IMR-90 (cell line): Measurements from ENCODE around the gene RFTN1. TPM values are rescaled to one million over a fixed set of nuclear protein-coding genes. Genes with fewer than 3 reads are reported as not detected.

Source experiments
- ATAC-seq: fragments of 200-7000 bp; cut with Tn5 transposase; 2 replicates; pipeline ENCODE4 v1.9.1; 2020; ENCODE audit warnings: low read depth, mild to moderate bottlenecking, moderate library complexity
- BruUV-seq: library from RNA; stranded (reverse); fragments of 400-500 nt; replicated peaks from 2 replicates; lab custom pipeline; 2021; lab: Mats Ljungman, UMichigan
- CTCF ChIA-PET: fragments of 300-600 bp; formaldehyde crosslinking; extraction: SDS; loops from one replicate; lab custom pipeline; 2021; ENCODE audit warnings: antibody characterized with exemption; lab: Yijun Ruan, JAX
- POLR2A ChIA-PET: fragments of 300-600 bp; sonication (Branson Sonifier 250); formaldehyde crosslinking; loops from one replicate; lab custom pipeline; 2022; ENCODE audit warnings: antibody characterized with exemption; ENCODE audit not compliant: unreplicated experiment; lab: Charles Lee
- DNase-seq: peaks from one replicate; pipeline ENCODE4 v3.0.0; 2013
- H2AFZ ChIP-seq: replicated peaks from 2 replicates; pipeline ENCODE3; 2013; ENCODE audit warnings: low read length, mild to moderate bottlenecking; ENCODE audit not compliant: poor library complexity
- H2AK5ac ChIP-seq: 2 replicates; pipeline ENCODE4 v1.6.1; 2013; ENCODE audit warnings: low read depth, low read length, inconsistent platforms
- H2AK9ac ChIP-seq: replicated peaks from 2 replicates; pipeline ENCODE3; 2013; ENCODE audit warnings: mild to moderate bottlenecking, low read depth, low read length, moderate library complexity; ENCODE audit not compliant: poor library complexity
- H2BK120ac ChIP-seq: 2 replicates; pipeline ENCODE4 v1.6.1; 2013; ENCODE audit warnings: low read depth, low read length, inconsistent platforms
- H2BK15ac ChIP-seq: 3 replicates; pipeline ENCODE4 v1.6.1; 2013; ENCODE audit warnings: low read depth, low read length, inconsistent platforms
- H2BK20ac ChIP-seq: 2 replicates; pipeline ENCODE4 v1.6.1; 2013; ENCODE audit warnings: low read depth, mild to moderate bottlenecking, inconsistent platforms, low read length, moderate library complexity
- H2BK5ac ChIP-seq: 2 replicates; pipeline ENCODE4 v1.6.1; 2013; ENCODE audit warnings: mild to moderate bottlenecking, low read depth, low read length, inconsistent platforms; ENCODE audit not compliant: poor library complexity, severe bottlenecking
- H3K14ac ChIP-seq: replicated peaks from 2 replicates; pipeline ENCODE4 v1.6.1; 2013; ENCODE audit warnings: low read depth, low read length, inconsistent platforms
- H3K18ac ChIP-seq: 2 replicates; pipeline ENCODE4 v1.6.1; 2013; ENCODE audit warnings: low read depth, low read length, control low read depth
- H3K23ac ChIP-seq: 2 replicates; pipeline ENCODE4 v1.6.1; 2013; ENCODE audit warnings: low read depth, low read length, inconsistent platforms
- H3K27ac ChIP-seq: 2 replicates; pipeline ENCODE4 v1.5.1; 2013; ENCODE audit warnings: mild to moderate bottlenecking, control low read depth, low read length; ENCODE audit not compliant: insufficient read depth
- H3K27me3 ChIP-seq: 2 replicates; pipeline ENCODE4 v1.6.1; 2013; ENCODE audit warnings: low read length; ENCODE audit not compliant: control insufficient read depth, insufficient read depth
- H3K36me3 ChIP-seq: 2 replicates; pipeline ENCODE4 v1.6.1; 2013; ENCODE audit warnings: low read length, mixed read lengths; ENCODE audit not compliant: control insufficient read depth, insufficient read depth
- H3K4ac ChIP-seq: 2 replicates; pipeline ENCODE4 v1.6.1; 2013; ENCODE audit warnings: low read depth, low read length, inconsistent platforms
- H3K4me1 ChIP-seq: 2 replicates; pipeline ENCODE4 v1.6.1; 2013; ENCODE audit warnings: low read length, mixed read lengths; ENCODE audit not compliant: control insufficient read depth, insufficient read depth
- H3K4me2 ChIP-seq: 2 replicates; pipeline ENCODE4 v1.6.1; 2013; ENCODE audit warnings: low read depth, mild to moderate bottlenecking, control low read depth, low read length, moderate library complexity
- H3K4me3 ChIP-seq: 2 replicates; pipeline ENCODE4 v1.5.1; 2013; ENCODE audit warnings: low read depth, mild to moderate bottlenecking, control low read depth, low read length, moderate library complexity; ENCODE audit not compliant: insufficient read depth
- H3K56ac ChIP-seq: 2 replicates; pipeline ENCODE4 v1.6.1; 2013; ENCODE audit warnings: low read length, inconsistent platforms; ENCODE audit not compliant: insufficient read depth; ENCODE audit errors: extremely low read depth
- H3K79me1 ChIP-seq, 2 experiments: 2 replicates each; pipeline ENCODE4 v1.6.1; 2013; ENCODE audit warnings: low read length in 2 of 2, inconsistent platforms in 1 of 2, low read depth in 1 of 2
- H3K9ac ChIP-seq: 2 replicates; pipeline ENCODE4 v1.6.1; 2013; ENCODE audit warnings: low read depth, low read length, control low read depth
- H3K9me1 ChIP-seq: 2 replicates; pipeline ENCODE4 v1.6.1; 2013; ENCODE audit warnings: low read length, inconsistent platforms; ENCODE audit not compliant: insufficient read depth
- H3K9me3 ChIP-seq: 2 replicates; pipeline ENCODE4 v1.6.1; 2013; ENCODE audit warnings: low read length; ENCODE audit not compliant: control insufficient read depth, insufficient read depth
- H4K20me1 ChIP-seq: 2 replicates; pipeline ENCODE4 v1.6.1; 2013; ENCODE audit warnings: low read length, inconsistent platforms; ENCODE audit not compliant: insufficient read depth
- H4K5ac ChIP-seq: 2 replicates; pipeline ENCODE4 v1.6.1; 2013; ENCODE audit warnings: mild to moderate bottlenecking, low read depth, low read length, control low read depth
- H4K8ac ChIP-seq, 2 experiments: 2 replicates each; pipeline ENCODE4 v1.6.1; 2013; ENCODE audit warnings: low read depth in 2 of 2, low read length in 2 of 2, control low read depth in 1 of 2, inconsistent platforms in 1 of 2
- H4K91ac ChIP-seq: 2 replicates; pipeline ENCODE4 v1.6.1; 2013; ENCODE audit warnings: low read depth, low read length, inconsistent platforms; ENCODE audit not compliant: insufficient read depth
- BHLHE40 ChIP-seq: fragments of 150-350 bp; IDR thresholded peaks from 2 replicates; pipeline ENCODE4 v1.6.1; 2016; ENCODE audit warnings: mild to moderate bottlenecking, low read depth, low read length
- CHD1 ChIP-seq: IDR thresholded peaks from 2 replicates; pipeline ENCODE4 v1.6.1; 2012; ENCODE audit warnings: low read depth, low read length, improper control_type of control experiment
- MAFK ChIP-seq: IDR thresholded peaks from 2 replicates; pipeline ENCODE4 v1.6.1; 2012; ENCODE audit warnings: low read depth, low read length, improper control_type of control experiment
- MAZ ChIP-seq: IDR thresholded peaks from 2 replicates; pipeline ENCODE4 v1.6.1; 2012; ENCODE audit warnings: low read depth, mild to moderate bottlenecking, low read length, improper control_type of control experiment, moderate library complexity, borderline replicate concordance
- NFE2L2 ChIP-seq: fragments of 150-350 bp; IDR thresholded peaks from 2 replicates; pipeline ENCODE4 v1.6.1; 2016; ENCODE audit warnings: low read depth, mild to moderate bottlenecking, low read length
- RAD21 ChIP-seq: IDR thresholded peaks from 2 replicates; pipeline ENCODE4 v1.6.1; 2012; ENCODE audit warnings: low read length, improper control_type of control experiment
- RCOR1 ChIP-seq: IDR thresholded peaks from 2 replicates; pipeline ENCODE4 v1.6.1; 2012; ENCODE audit warnings: mild to moderate bottlenecking, low read length, improper control_type of control experiment; ENCODE audit not compliant: insufficient replicate concordance
- SMC3 ChIP-seq: fragments of 150-350 bp; IDR thresholded peaks from 2 replicates; pipeline ENCODE4 v1.6.1; 2016; ENCODE audit warnings: low read depth, mild to moderate bottlenecking, antibody characterized with exemption, low read length, moderate library complexity
- WGBS, 2 experiments: methylation state at CpG; one replicate each; pipeline versions ENCODE4 v1.1.5 to v1.1.7; 2013; ENCODE audit warnings: missing lambda C conversion rate in 2 of 2; ENCODE audit not compliant: insufficient read length in 1 of 2; ENCODE audit errors: extremely low coverage in 2 of 2; 5-methylcytosine and 5-hydroxymethylcytosine counted together
- dilution Hi-C: fragments of 300-500 bp; cut with HindIII; formaldehyde crosslinking; loops from one replicate; pipeline ENCODE4 v1.14.3; 2018; ENCODE audit warnings: low sequenced_read_pairs; ENCODE audit not compliant: unreplicated experiment
- in situ Hi-C: fragments of 300-500 bp; cut with MboI; formaldehyde crosslinking; loops from 3 replicates; pipeline ENCODE4 v1.14.3; 2019; ENCODE audit warnings: low sequenced_read_pairs, inconsistent platforms, mixed read lengths
- intact Hi-C: fragments of 100-400 bp; cut with micrococcal nuclease; formaldehyde crosslinking; loops from 2 replicates; pipeline ENCODE4 v1.10.0; 2022
- polyA plus RNA-seq, 3 experiments: library from polyadenylated mRNA; depleted of rRNA; stranded (reverse); fragments of >200 nt; gene quantifications; 2 replicates each; pipeline ENCODE4 v1.2.3, GENCODE V29; 2012; ENCODE audit warnings: low replicate concordance in 1 of 3
- total RNA-seq: library from RNA; depleted of rRNA; stranded (reverse); fragments of >200 nt; gene quantifications from 2 replicates; pipeline ENCODE4 v1.2.3, GENCODE V29; 2012
- TF ChIP-seq, protein P1 (sequence below): fragments of 150-350 bp; IDR thresholded peaks from 2 replicates; pipeline ENCODE4 v1.6.1; 2017; ENCODE audit warnings: mild to moderate bottlenecking, antibody characterized with exemption, low read length, low read depth
- TF ChIP-seq, protein P2 (sequence below): fragments of 150-350 bp; IDR thresholded peaks from 2 replicates; pipeline ENCODE4 v1.6.1; 2016; ENCODE audit warnings: low read depth, mild to moderate bottlenecking, low read length, moderate library complexity, borderline replicate concordance

Gene RFTN1
- total and polyA plus RNA-seq, 2 of the 4 experiments (the other 2 are of a cell fraction), result 45.0 to 52.0 TPM

DNA sequence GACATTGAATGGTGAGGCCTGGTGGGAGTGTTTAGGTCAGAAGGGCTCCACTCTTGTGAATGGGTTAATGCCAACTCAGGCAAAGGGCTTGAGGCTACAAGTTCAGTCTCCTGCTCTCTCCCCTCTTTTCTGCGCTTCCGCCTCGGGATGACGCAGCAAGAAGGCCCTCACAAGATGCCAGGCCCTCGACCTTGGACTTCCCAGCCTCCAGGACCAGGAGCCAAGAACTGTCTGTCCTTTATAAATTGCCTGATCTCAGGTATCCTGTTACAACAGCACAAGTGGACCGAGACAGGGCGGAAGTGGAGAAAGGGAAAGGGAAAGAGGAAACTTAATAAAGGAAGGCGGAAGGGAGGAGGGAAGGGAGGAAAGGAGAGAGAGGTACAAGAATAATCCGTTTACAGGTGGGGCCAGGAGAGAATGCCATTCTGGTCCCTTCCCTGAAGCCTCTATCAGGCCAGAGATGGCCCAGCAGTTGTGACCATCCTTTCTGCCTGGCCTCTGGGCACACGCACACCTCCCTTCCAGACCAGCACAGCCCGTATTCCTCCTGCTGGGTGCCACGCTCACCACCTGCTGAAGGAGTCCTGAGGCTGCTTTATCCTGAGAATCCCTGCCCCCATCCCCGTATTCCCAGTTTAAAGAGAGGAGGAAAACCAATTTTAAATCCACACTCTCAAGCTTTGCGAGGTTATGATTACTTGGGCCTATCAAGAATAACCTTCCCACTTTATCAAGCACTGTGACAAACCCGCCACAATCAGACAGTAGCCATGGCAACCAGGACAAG lies 184.3 kb downstream of the RFTN1 start (continued):
- TF ChIP-seq NFE2L2, result no peak

DNA sequence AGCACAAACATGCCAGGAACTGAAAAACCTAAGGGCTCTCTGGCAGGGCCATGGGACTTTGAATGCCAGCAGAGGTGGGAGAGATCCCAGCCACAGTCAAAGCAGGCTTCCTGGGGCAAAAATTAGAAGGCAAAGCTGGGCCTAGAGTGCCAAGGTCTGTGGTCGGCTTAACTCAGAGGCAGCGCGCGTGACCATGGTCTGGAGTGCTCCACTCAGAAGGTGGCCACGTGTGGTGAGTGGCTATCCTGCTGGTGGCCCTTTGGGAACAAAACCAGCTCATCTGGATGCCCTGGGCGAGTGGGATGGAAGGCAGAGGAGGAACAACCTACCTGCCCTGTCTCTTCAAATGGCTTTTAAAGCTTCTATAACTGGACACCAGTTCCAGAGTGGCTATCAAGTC lies 185.4 kb downstream of the RFTN1 start:
- no CpG with 5 or more reads among the region's 6 CpGs for WGBS, 2 experiments

More for the DNA sequence above, 185.4 kb downstream of the RFTN1 start:
- in situ Hi-C loops (no loop called here), intact Hi-C loops (no loop called here), dilution Hi-C loops (no loop called here)
- TF ChIP-seq NFE2L2 (no peak), CHD1 (no peak), MAFK (no peak), MAZ (no peak), RAD21 (no peak), SMC3 (no peak), BHLHE40 (no peak), RCOR1 (no peak)
- TF ChIP-seq, protein P1, sequence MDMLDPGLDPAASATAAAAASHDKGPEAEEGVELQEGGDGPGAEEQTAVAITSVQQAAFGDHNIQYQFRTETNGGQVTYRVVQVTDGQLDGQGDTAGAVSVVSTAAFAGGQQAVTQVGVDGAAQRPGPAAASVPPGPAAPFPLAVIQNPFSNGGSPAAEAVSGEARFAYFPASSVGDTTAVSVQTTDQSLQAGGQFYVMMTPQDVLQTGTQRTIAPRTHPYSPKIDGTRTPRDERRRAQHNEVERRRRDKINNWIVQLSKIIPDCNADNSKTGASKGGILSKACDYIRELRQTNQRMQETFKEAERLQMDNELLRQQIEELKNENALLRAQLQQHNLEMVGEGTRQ, result no peak
- TF ChIP-seq, protein P2, sequence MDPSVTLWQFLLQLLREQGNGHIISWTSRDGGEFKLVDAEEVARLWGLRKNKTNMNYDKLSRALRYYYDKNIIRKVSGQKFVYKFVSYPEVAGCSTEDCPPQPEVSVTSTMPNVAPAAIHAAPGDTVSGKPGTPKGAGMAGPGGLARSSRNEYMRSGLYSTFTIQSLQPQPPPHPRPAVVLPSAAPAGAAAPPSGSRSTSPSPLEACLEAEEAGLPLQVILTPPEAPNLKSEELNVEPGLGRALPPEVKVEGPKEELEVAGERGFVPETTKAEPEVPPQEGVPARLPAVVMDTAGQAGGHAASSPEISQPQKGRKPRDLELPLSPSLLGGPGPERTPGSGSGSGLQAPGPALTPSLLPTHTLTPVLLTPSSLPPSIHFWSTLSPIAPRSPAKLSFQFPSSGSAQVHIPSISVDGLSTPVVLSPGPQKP, result no peak
- no peak overlapping the region for H3K4me2 ChIP-seq
- POLR2A ChIA-PET, result no interaction called here
- H3K18ac ChIP-seq, result no peak overlapping the region; the same call in 1 of the 2 replicates
- H3K56ac ChIP-seq, result no peak overlapping the region
- no peak overlapping the region for H3K9ac ChIP-seq
- no peak overlapping the region for H2BK5ac ChIP-seq
- H3K27me3 ChIP-seq, result no peaks in the 10 kb centered on the region
- DNase-seq, result no peak
- H3K4me3 ChIP-seq, result no peak overlapping the region
- no peak overlapping the region for H4K5ac ChIP-seq
- H4K91ac ChIP-seq, result no peak overlapping the region
- no peak overlapping the region for H2BK15ac ChIP-seq
- peaks cover 6% of the 10 kb centered on the region for H3K4me1 ChIP-seq
- no peak overlapping the region for H2AK9ac ChIP-seq
- H3K4ac ChIP-seq, result no peak overlapping the region
- no peak overlapping the region for H4K8ac ChIP-seq
- CTCF ChIA-PET, result interaction anchor here (0.8 kb wide), 1 partner anchor 1277 kb away, joined by 4 read pairs; no protein-coding TSS in a partner anchor
- peaks cover 3% of the 10 kb centered on the region; the same call in 1 of the 2 replicates for H3K9me3 ChIP-seq
- H2AK5ac ChIP-seq, result no peak overlapping the region
- H3K36me3 ChIP-seq, result peaks cover 29% of the 10 kb centered on the region
- H2BK120ac ChIP-seq, result no peak overlapping the region
- H3K27ac ChIP-seq, result no peak overlapping the region
- no peaks in the 10 kb centered on the region; the same call in 1 of the 2 replicates for H4K20me1 ChIP-seq
- H3K14ac ChIP-seq, result no peak overlapping the region
- peaks cover 17 to 50% of the 10 kb centered on the region in 2 experiments for H3K79me1 ChIP-seq
- H2AFZ ChIP-seq, result no peak overlapping the region
- no peak for ATAC-seq
- no TSS peak for BruUV-seq
- H3K23ac ChIP-seq, result no peak overlapping the region
- no peak overlapping the region for H2BK20ac ChIP-seq
- peaks cover 18% of the 10 kb centered on the region for H3K9me1 ChIP-seq
